ENCODE measurements around the gene HYPK. TPM values are rescaled to one million over a fixed set of nuclear protein-coding genes. Genes with fewer than 3 reads are reported as not detected.

HYPK gene
- total and polyA plus RNA-seq, 2 of the 8 experiments (the other 6 are each of a cell fraction or from before 2014, with no cell fraction given), result 5.4 to 17.6 TPM

DNA sequence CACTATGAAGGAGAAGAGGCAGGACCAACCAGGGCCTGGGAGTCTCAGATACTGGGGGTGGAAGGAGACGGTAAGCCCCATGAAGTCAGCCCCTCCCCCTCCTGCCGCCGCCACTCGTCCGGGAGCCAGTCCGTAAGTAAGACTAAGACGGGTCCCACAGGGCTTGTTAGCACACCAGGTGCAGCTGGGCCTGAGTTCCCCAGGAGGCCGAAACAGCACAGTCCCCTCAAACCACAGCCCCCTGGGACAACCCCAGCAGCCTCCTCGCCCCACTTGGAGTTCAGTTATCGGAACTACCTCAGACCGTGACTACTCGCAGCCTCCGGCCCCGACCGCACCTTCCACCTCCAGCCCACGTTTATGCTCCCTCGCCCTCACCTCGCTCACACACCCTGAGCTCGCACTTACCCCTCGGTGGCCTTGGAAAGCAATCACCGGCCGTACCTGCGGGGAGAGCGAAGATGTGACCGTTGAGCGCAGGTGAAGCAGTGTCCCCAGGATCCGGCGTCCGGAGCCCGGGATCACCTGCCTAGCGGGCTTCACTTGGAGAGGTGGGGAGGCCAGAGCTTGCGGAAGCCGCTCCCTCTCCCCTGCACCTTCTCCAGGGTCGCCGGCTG is 24.2 kb upstream of the HYPK start (continued):
- TF ChIP-seq, protein P1, sequence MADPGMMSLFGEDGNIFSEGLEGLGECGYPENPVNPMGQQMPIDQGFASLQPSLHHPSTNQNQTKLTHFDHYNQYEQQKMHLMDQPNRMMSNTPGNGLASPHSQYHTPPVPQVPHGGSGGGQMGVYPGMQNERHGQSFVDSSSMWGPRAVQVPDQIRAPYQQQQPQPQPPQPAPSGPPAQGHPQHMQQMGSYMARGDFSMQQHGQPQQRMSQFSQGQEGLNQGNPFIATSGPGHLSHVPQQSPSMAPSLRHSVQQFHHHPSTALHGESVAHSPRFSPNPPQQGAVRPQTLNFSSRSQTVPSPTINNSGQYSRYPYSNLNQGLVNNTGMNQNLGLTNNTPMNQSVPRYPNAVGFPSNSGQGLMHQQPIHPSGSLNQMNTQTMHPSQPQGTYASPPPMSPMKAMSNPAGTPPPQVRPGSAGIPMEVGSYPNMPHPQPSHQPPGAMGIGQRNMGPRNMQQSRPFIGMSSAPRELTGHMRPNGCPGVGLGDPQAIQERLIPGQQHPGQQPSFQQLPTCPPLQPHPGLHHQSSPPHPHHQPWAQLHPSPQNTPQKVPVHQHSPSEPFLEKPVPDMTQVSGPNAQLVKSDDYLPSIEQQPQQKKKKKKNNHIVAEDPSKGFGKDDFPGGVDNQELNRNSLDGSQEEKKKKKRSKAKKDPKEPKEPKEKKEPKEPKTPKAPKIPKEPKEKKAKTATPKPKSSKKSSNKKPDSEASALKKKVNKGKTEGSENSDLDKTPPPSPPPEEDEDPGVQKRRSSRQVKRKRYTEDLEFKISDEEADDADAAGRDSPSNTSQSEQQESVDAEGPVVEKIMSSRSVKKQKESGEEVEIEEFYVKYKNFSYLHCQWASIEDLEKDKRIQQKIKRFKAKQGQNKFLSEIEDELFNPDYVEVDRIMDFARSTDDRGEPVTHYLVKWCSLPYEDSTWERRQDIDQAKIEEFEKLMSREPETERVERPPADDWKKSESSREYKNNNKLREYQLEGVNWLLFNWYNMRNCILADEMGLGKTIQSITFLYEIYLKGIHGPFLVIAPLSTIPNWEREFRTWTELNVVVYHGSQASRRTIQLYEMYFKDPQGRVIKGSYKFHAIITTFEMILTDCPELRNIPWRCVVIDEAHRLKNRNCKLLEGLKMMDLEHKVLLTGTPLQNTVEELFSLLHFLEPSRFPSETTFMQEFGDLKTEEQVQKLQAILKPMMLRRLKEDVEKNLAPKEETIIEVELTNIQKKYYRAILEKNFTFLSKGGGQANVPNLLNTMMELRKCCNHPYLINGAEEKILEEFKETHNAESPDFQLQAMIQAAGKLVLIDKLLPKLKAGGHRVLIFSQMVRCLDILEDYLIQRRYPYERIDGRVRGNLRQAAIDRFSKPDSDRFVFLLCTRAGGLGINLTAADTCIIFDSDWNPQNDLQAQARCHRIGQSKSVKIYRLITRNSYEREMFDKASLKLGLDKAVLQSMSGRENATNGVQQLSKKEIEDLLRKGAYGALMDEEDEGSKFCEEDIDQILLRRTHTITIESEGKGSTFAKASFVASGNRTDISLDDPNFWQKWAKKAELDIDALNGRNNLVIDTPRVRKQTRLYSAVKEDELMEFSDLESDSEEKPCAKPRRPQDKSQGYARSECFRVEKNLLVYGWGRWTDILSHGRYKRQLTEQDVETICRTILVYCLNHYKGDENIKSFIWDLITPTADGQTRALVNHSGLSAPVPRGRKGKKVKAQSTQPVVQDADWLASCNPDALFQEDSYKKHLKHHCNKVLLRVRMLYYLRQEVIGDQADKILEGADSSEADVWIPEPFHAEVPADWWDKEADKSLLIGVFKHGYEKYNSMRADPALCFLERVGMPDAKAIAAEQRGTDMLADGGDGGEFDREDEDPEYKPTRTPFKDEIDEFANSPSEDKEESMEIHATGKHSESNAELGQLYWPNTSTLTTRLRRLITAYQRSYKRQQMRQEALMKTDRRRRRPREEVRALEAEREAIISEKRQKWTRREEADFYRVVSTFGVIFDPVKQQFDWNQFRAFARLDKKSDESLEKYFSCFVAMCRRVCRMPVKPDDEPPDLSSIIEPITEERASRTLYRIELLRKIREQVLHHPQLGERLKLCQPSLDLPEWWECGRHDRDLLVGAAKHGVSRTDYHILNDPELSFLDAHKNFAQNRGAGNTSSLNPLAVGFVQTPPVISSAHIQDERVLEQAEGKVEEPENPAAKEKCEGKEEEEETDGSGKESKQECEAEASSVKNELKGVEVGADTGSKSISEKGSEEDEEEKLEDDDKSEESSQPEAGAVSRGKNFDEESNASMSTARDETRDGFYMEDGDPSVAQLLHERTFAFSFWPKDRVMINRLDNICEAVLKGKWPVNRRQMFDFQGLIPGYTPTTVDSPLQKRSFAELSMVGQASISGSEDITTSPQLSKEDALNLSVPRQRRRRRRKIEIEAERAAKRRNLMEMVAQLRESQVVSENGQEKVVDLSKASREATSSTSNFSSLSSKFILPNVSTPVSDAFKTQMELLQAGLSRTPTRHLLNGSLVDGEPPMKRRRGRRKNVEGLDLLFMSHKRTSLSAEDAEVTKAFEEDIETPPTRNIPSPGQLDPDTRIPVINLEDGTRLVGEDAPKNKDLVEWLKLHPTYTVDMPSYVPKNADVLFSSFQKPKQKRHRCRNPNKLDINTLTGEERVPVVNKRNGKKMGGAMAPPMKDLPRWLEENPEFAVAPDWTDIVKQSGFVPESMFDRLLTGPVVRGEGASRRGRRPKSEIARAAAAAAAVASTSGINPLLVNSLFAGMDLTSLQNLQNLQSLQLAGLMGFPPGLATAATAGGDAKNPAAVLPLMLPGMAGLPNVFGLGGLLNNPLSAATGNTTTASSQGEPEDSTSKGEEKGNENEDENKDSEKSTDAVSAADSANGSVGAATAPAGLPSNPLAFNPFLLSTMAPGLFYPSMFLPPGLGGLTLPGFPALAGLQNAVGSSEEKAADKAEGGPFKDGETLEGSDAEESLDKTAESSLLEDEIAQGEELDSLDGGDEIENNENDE (IDR thresholded peaks at IDR 0.05; ENCODE audit: insufficient replicate concordance, low read length), result no peak
- TF ChIP-seq, protein P2, sequence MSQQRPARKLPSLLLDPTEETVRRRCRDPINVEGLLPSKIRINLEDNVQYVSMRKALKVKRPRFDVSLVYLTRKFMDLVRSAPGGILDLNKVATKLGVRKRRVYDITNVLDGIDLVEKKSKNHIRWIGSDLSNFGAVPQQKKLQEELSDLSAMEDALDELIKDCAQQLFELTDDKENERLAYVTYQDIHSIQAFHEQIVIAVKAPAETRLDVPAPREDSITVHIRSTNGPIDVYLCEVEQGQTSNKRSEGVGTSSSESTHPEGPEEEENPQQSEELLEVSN (IDR thresholded peaks at IDR 0.05), result no peak
- TF ChIP-seq YY1 (IDR thresholded peaks at IDR 0.05; ENCODE audit: low read depth, low read length), result no peak
- TF ChIP-seq CHD2 (IDR thresholded peaks at IDR 0.05; ENCODE audit: low read length), result no peak
- TF ChIP-seq, protein P3, sequence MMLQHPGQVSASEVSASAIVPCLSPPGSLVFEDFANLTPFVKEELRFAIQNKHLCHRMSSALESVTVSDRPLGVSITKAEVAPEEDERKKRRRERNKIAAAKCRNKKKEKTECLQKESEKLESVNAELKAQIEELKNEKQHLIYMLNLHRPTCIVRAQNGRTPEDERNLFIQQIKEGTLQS (IDR thresholded peaks at IDR 0.05; ENCODE audit: insufficient read depth, low read depth, low read length), result no peak
- peak; percentile 45 for TF ChIP-seq SAP30 (IDR thresholded peaks at IDR 0.05; ENCODE audit: insufficient read depth, insufficient replicate concordance, low read length)
- no peak for TF ChIP-seq HDAC2 (IDR thresholded peaks at IDR 0.05; ENCODE audit: borderline replicate concordance in 1 of 2, low read depth in 2 of 2, low read length in 2 of 2)
- no peak for TF ChIP-seq SRF (IDR thresholded peaks at IDR 0.05; ENCODE audit: low read depth, low read length)
- no peak for TF ChIP-seq BACH1 (IDR thresholded peaks at IDR 0.05; ENCODE audit: low read length)
- TF ChIP-seq CEBPB (IDR thresholded peaks at IDR 0.05; ENCODE audit: low read depth, low read length), result no peak
